ENCODE results near the gene L1CAM. TPM values are rescaled to one million over a fixed set of nuclear protein-coding genes. Genes with fewer than 3 reads are reported as not detected.

L1CAM gene
- total and polyA plus RNA-seq, 9 of the 15 experiments (the other 6 are each of a cell fraction or from before 2014, with no cell fraction given): 0.09 to 0.86 (median 0.26) TPM; not detected in 3

- in situ Hi-C loops (cut with MboI) (no loop called here), intact Hi-C loops (cut with micrococcal nuclease) (no loop called here)
- Histone ChIP-seq H3K4me1 (replicated peaks in 1 of 2; ENCODE audit: control insufficient read depth in 2 of 2, insufficient read depth in 2 of 2, low read length in 2 of 2) (peaks cover 0 to 45% of the 10 kb centered on the region in 2 experiments; a peak in 3 of 5 replicates), H3K9ac (ENCODE audit: insufficient read depth in 1 of 2, low read depth in 2 of 2, low read length in 2 of 2) (no peak overlapping the region), H2AFZ (ENCODE audit: low read depth, low read length) (no peak overlapping the region), H4K20me1 (replicated peaks; ENCODE audit: control insufficient read depth, insufficient read depth, low read length) (peaks cover 3% of the 10 kb centered on the region; the same call in 1 of the 2 replicates), H3K36me3 (ENCODE audit: control insufficient read depth, insufficient read depth, low read length) (no peaks in the 10 kb centered on the region), H3K79me2 (ENCODE audit: control insufficient read depth, insufficient read depth, low read length) (no peaks in the 10 kb centered on the region), H3K4me2 (ENCODE audit: insufficient read depth, low read length) (no peak overlapping the region), H3K27me3 (ENCODE audit: control insufficient read depth in 2 of 2, insufficient read depth in 2 of 2, low read length in 2 of 2) (peaks cover 0 to 38% of the 10 kb centered on the region in 2 experiments; a peak in 2 of 5 replicates), H3K9me1 (ENCODE audit: control insufficient read depth, insufficient read depth, low read length) (no peaks in the 10 kb centered on the region), H3K4me3 (no peak overlapping the region), H3K27ac (ENCODE audit: extremely low read depth, low read depth, low read length) (no peak overlapping the region), H3K9me3 (replicated peaks; ENCODE audit: control insufficient read depth, insufficient read depth, low read depth, low read length) (no peaks in the 10 kb centered on the region)
- no TSS peak for BruUV-seq (replicated peaks)
- ChIA-PET CTCF (ENCODE audit: low intra/inter-chr PET ratio) (no interaction called here), POLR2A (no interaction called here)
- DNase-seq (ENCODE audit: extremely low read depth in 1 of 4, low spot score in 3 of 4): no peak
- 4% methylated on average over 5 of the region's 6 CpGs for WGBS (ENCODE audit: insufficient coverage, low coverage, missing lambda C conversion rate)
- no peak for FAIRE-seq
- peak; percentile 60 for ATAC-seq
- TF ChIP-seq ZNF398 (CRISPR knock-in tag; IDR thresholded peaks at IDR 0.05) (no peak), CREB1 (IDR thresholded peaks at IDR 0.05) (no peak), CREB1 (CRISPR knock-in tag; IDR thresholded peaks at IDR 0.05) (no peak), TAL1 (IDR thresholded peaks at IDR 0.05) (no peak), VEZF1 (CRISPR knock-in tag; IDR thresholded peaks at IDR 0.05) (no peak), RREB1 (CRISPR knock-in tag; IDR thresholded peaks at IDR 0.05) (no peak), EZH2 (IDR thresholded peaks at IDR 0.05; ENCODE audit: borderline replicate concordance, low read depth, low read length) (no peak), HMG20B (CRISPR knock-in tag; IDR thresholded peaks at IDR 0.05) (no peak), NFIX (CRISPR knock-in tag; IDR thresholded peaks at IDR 0.05; ENCODE audit: low read depth) (no peak), ZNF778 (CRISPR knock-in tag; IDR thresholded peaks at IDR 0.05) (no peak), HNRNPH1 (optimal IDR thresholded peaks at IDR 0.05; ENCODE audit: low read depth, low read length) (no peak), ZBTB7A (IDR thresholded peaks at IDR 0.05; ENCODE audit: borderline replicate concordance, control insufficient read depth, low read depth, low read length) (no peak), SIN3A (IDR thresholded peaks at IDR 0.05; ENCODE audit: borderline replicate concordance in 2 of 2, control insufficient read depth in 1 of 2, low read depth in 2 of 2, low read length in 2 of 2) (no peak), ZNF175 (CRISPR knock-in tag; IDR thresholded peaks at IDR 0.05; ENCODE audit: low read depth) (no peak), YBX1 (IDR thresholded peaks at IDR 0.05) (no peak)
Measured at GRCh38 chrX:153880440-153880815, 5.5 kb downstream of the L1CAM start.

All from K562 (cell line).